GM23338 (cell line): Measurements from ENCODE around the gene BZW2.

Experiments used
- CTCF ChIP-seq, 2 experiments: fragments of 200-600 bp in 1 of 2; sonication (generic) in 1 of 2; conservative IDR thresholded peaks; 2 replicates each; pipeline versions ENCODE4 v1.5.1 to v1.6.1; 2016 to 2017; ENCODE audit warnings: antibody characterized with exemption in 2 of 2, low read depth in 2 of 2, mild to moderate bottlenecking in 2 of 2, moderate library complexity in 1 of 2
- EZH2 ChIP-seq: fragments of 200-600 bp; sonication (generic); IDR thresholded peaks from one replicate; pipeline ENCODE4 v1.8.0; 2017; ENCODE audit warnings: antibody characterized with exemption, mild to moderate bottlenecking, low read depth; ENCODE audit not compliant: unreplicated experiment
- EZH2phosphoT487 ChIP-seq: fragments of 200-600 bp; sonication (generic); IDR thresholded peaks from one replicate; pipeline ENCODE4 v1.8.1; 2018; ENCODE audit warnings: antibody characterized with exemption; ENCODE audit not compliant: unreplicated experiment
- JUNB ChIP-seq: IDR thresholded peaks from one replicate; pipeline ENCODE4 v1.6.1; 2016; ENCODE audit warnings: antibody characterized with exemption; ENCODE audit not compliant: unreplicated experiment
- POLR2AphosphoS5 ChIP-seq: IDR thresholded peaks from 2 replicates; pipeline ENCODE4 v1.6.1; 2016; ENCODE audit warnings: antibody characterized with exemption, low read depth
- REST ChIP-seq: IDR thresholded peaks from one replicate; pipeline ENCODE4 v1.6.1; 2018; ENCODE audit warnings: antibody characterized with exemption; ENCODE audit not compliant: unreplicated experiment

- TF ChIP-seq EZH2 (no peak), CTCF (conservative IDR thresholded peaks at IDR 0.05; ENCODE audit: low read depth in 2 of 2) (no peak), EZH2phosphoT487 (no peak), POLR2AphosphoS5 (no peak), REST (no peak), JUNB (no peak)
These were observed 23.0 kb downstream of the BZW2 start for GRCh38 chr7:16668978-16669377.
